Left renal pelvis (tissue), 4 donors: ENCODE measurements around the gene DPPA3. TPM values are rescaled to one million over a fixed set of nuclear protein-coding genes. Genes with fewer than 3 reads are reported as not detected.
A peak's percentile ranks its signal among the peaks of the same experiment; 100 is the strongest.
"Not testable (repeated sequence)": the region's sequence is repeated elsewhere in the genome, so short reads cannot be mapped to it uniquely, and the experiment has no call there.

ENCODE experiments used
- DNase-seq, 4 donors: peaks; one replicate each; pipeline ENCODE4 v3.0.0-alpha.2; 2013; ENCODE audit warnings: low read depth in 4 of 4, low spot score in 3 of 4
- polyA plus RNA-seq, 4 donors: library from polyadenylated mRNA; unstranded; fragments of 120-200 nt; gene quantifications; one replicate each; pipeline ENCODE4 v1.2.1, GENCODE V29; 2013; ENCODE audit not compliant: insufficient read length in 4 of 4

DPPA3 gene
- polyA plus RNA-seq, 4 donors, result 0.16 TPM; not detected in 3

DNA sequence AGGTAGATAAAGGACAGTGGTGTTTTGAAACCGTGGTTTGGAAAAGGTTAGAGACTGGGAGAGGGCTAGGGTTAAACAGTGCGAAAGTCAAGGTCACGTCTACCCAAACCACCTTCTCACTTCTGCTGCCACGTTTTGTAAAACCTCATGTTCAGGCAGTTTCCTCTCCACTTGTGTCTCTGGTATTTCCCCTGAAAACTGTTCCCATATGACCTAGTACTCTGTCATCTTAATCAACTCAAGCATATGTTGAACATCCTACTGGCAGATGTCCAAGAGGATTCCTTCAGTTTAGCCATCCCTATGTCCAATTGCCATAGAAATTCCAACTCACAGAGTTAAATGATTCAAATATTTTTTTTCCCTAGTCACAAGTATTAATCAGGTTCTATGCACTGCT, 18.5 kb downstream of the DPPA3 start:
- no peak for DNase-seq

DNA sequence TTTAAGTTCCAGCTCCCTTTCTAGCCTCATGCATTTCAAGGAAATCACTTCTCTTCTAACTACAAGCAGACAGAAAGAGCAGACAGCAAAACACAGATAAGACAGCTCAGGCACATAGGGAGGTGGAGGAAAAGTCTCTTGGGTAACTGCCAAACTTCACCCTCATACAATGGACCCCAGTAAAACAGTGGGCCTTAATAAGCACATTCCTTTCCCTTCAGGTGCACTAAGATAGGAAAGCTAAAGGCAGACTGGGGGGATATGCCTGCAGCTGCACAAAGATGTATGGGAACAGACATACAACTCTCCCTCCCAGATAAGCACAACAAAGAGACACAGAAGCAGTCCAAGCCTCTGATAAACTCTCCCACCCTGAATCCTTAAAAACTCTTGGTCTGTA, 19.8 kb downstream of the DPPA3 start:
- DNase-seq, result not testable (repeated sequence)

GRCh38 chr12:7731486-7731885, 20.3 kb downstream of the DPPA3 start:
- DNase-seq, result peak in 3 of 4 donors; percentile 5 to 19 (median 12)

- no peak for DNase-seq
Measured at GRCh38 chr12:7732993-7733392, 21.8 kb downstream of the DPPA3 start.

GRCh38 chr12:7747246-7747645, 36.0 kb downstream of the DPPA3 start, which contains the start of gene CLEC4C:
Gene CLEC4C, minus strand, starts transcription at chr12:7747375. Its CDS starts 27 bp downstream, at chr12:7747348.
- no peak for DNase-seq

DNA sequence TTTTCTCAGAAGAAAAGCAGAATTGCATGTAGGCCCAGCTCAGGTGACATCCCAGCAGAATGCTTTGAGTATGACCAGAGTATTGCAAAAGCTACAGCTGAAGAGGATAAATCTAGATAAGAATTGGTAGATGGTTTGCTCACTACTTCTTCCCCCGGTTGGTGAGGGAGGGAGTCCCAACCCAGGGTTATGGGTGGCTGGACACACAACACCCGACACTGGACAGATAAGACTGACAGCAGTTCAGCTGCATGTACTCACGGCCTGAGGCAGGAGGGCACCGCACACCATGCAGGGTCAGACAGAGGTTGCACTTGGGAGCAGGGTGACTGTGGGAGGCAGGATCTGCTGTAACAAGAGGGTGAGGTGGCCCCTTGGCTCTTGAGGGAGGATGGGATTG, 37.6 kb downstream of the DPPA3 start:
- DNase-seq, result no peak

DNA sequence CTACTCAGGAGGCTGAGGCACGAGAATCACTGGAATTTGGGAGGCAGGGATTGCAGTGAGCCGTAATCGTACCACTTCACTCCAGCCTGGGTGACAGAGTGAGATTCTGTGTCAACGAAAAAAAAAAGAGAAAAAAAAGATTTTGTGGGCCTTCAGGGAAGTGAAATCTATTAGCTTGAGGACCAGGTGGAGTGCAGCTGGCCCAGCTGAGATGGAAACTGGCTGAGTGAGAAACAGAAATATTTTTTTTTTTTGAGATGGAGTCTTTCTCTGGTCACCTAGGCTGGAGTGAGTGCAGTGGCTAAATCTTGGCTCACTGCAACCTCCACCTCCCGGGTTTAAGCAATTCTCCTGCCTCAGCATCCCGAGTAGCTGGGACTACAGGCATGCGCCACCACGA, 38.2 kb downstream of the DPPA3 start:
- no peak for DNase-seq

GRCh38 chr12:7750350-7750749, 39.1 kb downstream of the DPPA3 start:
- DNase-seq, result no peak

- no peak for DNase-seq
Measured at GRCh38 chr12:7751394-7751793, 40.2 kb downstream of the DPPA3 start.

DNA sequence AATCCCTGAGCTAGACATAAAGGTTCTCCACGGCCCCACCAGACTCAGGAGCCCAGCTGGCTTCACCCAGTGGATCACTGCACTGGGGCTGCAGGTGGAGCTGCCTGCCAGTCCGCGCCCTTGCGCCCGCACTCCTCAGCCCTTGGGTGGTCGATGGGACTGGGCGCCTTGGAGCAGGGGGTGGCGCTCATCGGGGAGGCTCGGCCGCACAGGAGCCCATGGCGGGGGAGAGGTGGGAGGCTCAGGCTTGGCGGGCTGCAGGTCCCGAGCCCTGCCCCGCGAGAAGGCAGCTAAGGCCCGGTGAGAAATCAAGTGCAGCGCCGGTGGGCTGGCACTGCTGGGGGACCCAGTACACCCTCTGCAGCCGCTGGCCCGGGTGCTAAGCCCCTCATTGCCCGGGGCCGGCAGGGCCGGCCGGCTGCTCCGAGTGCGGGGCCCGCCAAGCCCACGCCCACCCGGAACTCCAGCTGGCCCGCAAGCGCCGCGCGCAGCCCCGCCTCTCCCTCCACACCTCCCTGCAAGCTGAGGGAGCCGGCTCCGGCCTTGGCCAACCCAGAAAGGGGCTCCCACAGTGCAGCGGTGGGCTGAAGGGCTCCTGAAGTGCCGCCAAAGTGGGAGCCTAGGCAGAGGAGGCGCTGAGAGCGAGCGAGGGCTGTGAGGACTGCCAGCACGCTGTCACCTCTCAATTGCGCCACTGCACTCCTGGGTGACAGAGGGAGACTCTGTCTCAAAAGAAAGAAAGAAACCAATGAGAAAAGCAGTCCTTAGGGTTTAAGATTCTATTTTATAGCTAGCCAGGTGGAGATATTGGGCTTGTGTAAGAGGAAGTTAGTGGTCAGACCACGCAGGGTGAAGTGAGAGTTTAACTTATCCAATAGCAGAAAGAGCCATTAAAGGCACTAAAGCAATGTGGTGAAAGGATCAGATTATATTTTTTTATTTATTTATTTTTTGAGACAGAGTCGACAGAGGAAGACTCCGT, 41.0 kb downstream of the DPPA3 start:
- not testable (repeated sequence) for DNase-seq

GRCh38 chr12:7755668-7756067, 44.4 kb downstream of the DPPA3 start:
- DNase-seq, result not testable (repeated sequence)

DNA sequence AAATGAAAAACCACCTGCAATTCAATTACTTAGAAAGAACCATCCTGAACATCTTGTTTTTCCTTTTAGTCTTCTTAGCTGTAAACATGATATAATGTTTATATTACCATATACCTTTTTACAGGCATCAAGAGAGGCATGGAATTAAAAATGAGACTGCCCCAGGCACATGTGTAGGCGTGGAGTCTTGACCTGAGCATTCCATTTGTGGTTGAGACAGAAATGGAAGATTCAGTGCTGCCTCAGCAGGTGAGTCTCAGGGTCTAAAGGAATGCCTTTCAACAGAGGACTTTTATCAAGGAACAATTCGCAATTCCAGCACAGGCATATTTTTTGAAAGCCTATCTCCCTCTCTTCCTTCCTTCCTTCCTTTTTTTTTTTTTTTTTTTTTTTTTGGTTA, 45.8 kb downstream of the DPPA3 start:
- DNase-seq, result no peak

- DNase-seq, result no peak
Measured at GRCh38 chr12:7758766-7759140, 47.5 kb downstream of the DPPA3 start.

Other genes with a start within 250 kb of the DPPA3 start
- gene CD163, start 207.7 kb upstream of the DPPA3 start, polyA plus RNA-seq, result 10 to 100 TPM in 3 of 4 donors, 1 to 10 TPM in 1; 8.0 to 28.0 (median 11.9) TPM
- gene APOBEC1, start 45.5 kb upstream of the DPPA3 start, polyA plus RNA-seq, result not detected
- under 1 TPM; 0.25 to 0.96 (median 0.78) TPM for gene GDF3, start 15.7 kb upstream of the DPPA3 start, polyA plus RNA-seq
- gene CLEC4C, start 35.9 kb downstream of the DPPA3 start, polyA plus RNA-seq, result under 1 TPM in 1 of 4 donors, not detected in 3; 0.15 TPM
- gene NANOGNB, start 53.8 kb downstream of the DPPA3 start, polyA plus RNA-seq, result not detected
- under 1 TPM; 0.07 to 0.49 (median 0.30) TPM for gene NANOG, start 78.0 kb downstream of the DPPA3 start, polyA plus RNA-seq
- 1 to 10 TPM in 1 of 4 donors, under 1 TPM in 3; 0.43 to 1.1 (median 0.64) TPM for gene SLC2A14, start 161.5 kb downstream of the DPPA3 start, polyA plus RNA-seq
- 10 to 100 TPM; 13.1 to 39.7 (median 19.2) TPM for gene SLC2A3, start 224.8 kb downstream of the DPPA3 start, polyA plus RNA-seq